Uterus (tissue), 2 donors: ENCODE measurements around the gene SYNJ1.

Source experiments
- POLR2A ChIP-seq, 2 donors: fragments of 450-650 bp; IDR thresholded peaks; one replicate each; pipeline ENCODE4 v1.6.1; 2016; ENCODE audit warnings: antibody characterized with exemption in 2 of 2, mild to moderate bottlenecking in 1 of 2, moderate library complexity in 1 of 2
- TF ChIP-seq, protein P1 (sequence below), 4 experiments: fragments of 200-600 bp in 2 of 4; fragments of 450-650 bp in 2 of 4; sonication (generic) in 2 of 4; IDR thresholded peaks; one replicate each; pipeline ENCODE4 v1.5.1; 2016 to 2019; ENCODE audit warnings: antibody characterized with exemption in 4 of 4, mild to moderate bottlenecking in 2 of 4, moderate library complexity in 1 of 4

DNA sequence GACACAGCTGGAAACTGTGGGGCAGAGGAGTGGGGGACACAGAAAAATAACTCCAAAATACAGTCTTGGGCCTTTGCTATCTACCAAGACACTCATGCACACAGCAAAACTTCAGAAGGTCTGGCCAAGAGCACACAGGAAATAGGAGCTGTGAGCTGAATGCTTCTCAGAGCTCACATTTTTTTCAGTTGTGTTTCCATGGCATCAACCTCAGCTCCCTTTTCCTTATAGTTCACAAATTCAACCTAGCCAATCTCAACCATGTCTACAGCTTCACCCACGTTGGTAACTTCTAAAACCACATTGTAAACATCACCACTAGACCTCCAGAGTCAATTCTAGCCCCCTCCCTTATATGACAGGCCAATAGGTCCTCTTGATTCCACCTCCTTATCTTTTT lies 19.6 kb upstream of the SYNJ1 start:
- no peak for TF ChIP-seq POLR2A (IDR thresholded peaks at IDR 0.05)
- TF ChIP-seq, protein P1, sequence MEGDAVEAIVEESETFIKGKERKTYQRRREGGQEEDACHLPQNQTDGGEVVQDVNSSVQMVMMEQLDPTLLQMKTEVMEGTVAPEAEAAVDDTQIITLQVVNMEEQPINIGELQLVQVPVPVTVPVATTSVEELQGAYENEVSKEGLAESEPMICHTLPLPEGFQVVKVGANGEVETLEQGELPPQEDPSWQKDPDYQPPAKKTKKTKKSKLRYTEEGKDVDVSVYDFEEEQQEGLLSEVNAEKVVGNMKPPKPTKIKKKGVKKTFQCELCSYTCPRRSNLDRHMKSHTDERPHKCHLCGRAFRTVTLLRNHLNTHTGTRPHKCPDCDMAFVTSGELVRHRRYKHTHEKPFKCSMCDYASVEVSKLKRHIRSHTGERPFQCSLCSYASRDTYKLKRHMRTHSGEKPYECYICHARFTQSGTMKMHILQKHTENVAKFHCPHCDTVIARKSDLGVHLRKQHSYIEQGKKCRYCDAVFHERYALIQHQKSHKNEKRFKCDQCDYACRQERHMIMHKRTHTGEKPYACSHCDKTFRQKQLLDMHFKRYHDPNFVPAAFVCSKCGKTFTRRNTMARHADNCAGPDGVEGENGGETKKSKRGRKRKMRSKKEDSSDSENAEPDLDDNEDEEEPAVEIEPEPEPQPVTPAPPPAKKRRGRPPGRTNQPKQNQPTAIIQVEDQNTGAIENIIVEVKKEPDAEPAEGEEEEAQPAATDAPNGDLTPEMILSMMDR (IDR thresholded peaks at IDR 0.05): no peak
